K562 (cell line): ENCODE measurements around the gene NFATC4. TPM values are rescaled to one million over a fixed set of nuclear protein-coding genes. Genes with fewer than 3 reads are reported as not detected.

Source experiments
- FOXK1 ChIP-seq: sonication (generic); formaldehyde crosslinking; IDR thresholded peaks from 2 replicates; pipeline ENCODE4 v1.8.0; 2022; ENCODE audit warnings: missing genetic modification reagents, mild to moderate bottlenecking, borderline replicate concordance
- FOXP1 ChIP-seq: sonication (generic); formaldehyde crosslinking; IDR thresholded peaks from 2 replicates; pipeline ENCODE4 v1.8.0; 2022; ENCODE audit warnings: mild to moderate bottlenecking, missing genetic modification reagents
- L3MBTL2 ChIP-seq: fragments of 450-650 bp; IDR thresholded peaks from 2 replicates; pipeline ENCODE4 v1.6.1; 2016; ENCODE audit warnings: mild to moderate bottlenecking, moderate library complexity
- NONO ChIP-seq, 2 experiments: fragments of 200-400 bp in 1 of 2; fragments of 450-650 bp in 1 of 2; formaldehyde crosslinking in 1 of 2; IDR thresholded peaks; 2 replicates each; pipeline ENCODE4 v1.6.1; 2017; ENCODE audit warnings: low read depth in 2 of 2, mild to moderate bottlenecking in 2 of 2, moderate library complexity in 2 of 2, low read length in 1 of 2
- NR2C2 ChIP-seq, 2 experiments: fragments of 200-800 bp in 1 of 2; sonication (Bioruptor generic) in 1 of 2; sonication (generic) in 1 of 2; formaldehyde crosslinking in 1 of 2; IDR thresholded peaks; 2 replicates each; pipeline versions ENCODE4 v1.6.1 to v1.8.0; 2016 to 2022; ENCODE audit warnings: mild to moderate bottlenecking in 1 of 2, missing compliant biosample characterization in 1 of 2, missing genetic modification characterization in 1 of 2, missing genetic modification reagents in 1 of 2
- NR3C1 ChIP-seq: sonication (generic); formaldehyde crosslinking; IDR thresholded peaks from 2 replicates; pipeline ENCODE4 v1.8.1; 2022; ENCODE audit warnings: missing genetic modification reagents
- ZBTB33 ChIP-seq: sonication (generic); formaldehyde crosslinking; IDR thresholded peaks from 2 replicates; pipeline ENCODE4 v1.8.1; 2023; ENCODE audit warnings: mild to moderate bottlenecking, missing genetic modification reagents
- ZNF124 ChIP-seq: sonication (generic); formaldehyde crosslinking; IDR thresholded peaks from 2 replicates; pipeline ENCODE4 v1.8.1; 2022; ENCODE audit warnings: missing genetic modification reagents
- ZNF695 ChIP-seq: fragments of 450-650 bp; formaldehyde crosslinking; IDR thresholded peaks from 2 replicates; pipeline ENCODE4 v1.4.0; 2020; ENCODE audit warnings: mild to moderate bottlenecking, moderate library complexity
- ZNF699 ChIP-seq: fragments of 250-450 bp; sonication (Bioruptor Pico); IDR thresholded peaks from 2 replicates; pipeline ENCODE4 v1.8.0; 2021; ENCODE audit warnings: mild to moderate bottlenecking, moderate library complexity; ENCODE audit not compliant: insufficient replicate concordance
- polyA plus RNA-seq, 8 experiments: library from polyadenylated mRNA; depleted of rRNA in 4 of 8; stranded (reverse) in 5 of 8; unstranded in 3 of 8; fragments of >200 nt; fragmentation: Nextera tagmentation in 2 of 8; fragmentation: Illumina TruSeq in 1 of 8; extraction: Ambion mirVana in 2 of 8; extraction: Trizol in 1 of 8; gene quantifications; 2 replicates each; pipeline versions ENCODE4 v1.2.1 to v1.2.3, GENCODE V29; 2011 to 2014; ENCODE audit warnings: inconsistent platforms in 1 of 8, missing spikeins in 1 of 8
- total RNA-seq, 7 experiments: library from RNA; depleted of rRNA in 6 of 7; stranded (reverse); fragments of >200 nt in 6 of 7; fragmentation: Illumina TruSeq in 2 of 7; extraction: Trizol in 2 of 7; gene quantifications; 2 replicates each; pipeline versions ENCODE4 v1.2.1 to v1.2.3, GENCODE V29; 2011 to 2021; ENCODE audit warnings: low replicate concordance in 1 of 7
- TF ChIP-seq, protein P1 (sequence below): fragments of 450-650 bp; IDR thresholded peaks from 2 replicates; pipeline ENCODE4 v1.6.1; 2016; ENCODE audit warnings: low read depth
- TF ChIP-seq, protein P2 (sequence below): sonication (generic); formaldehyde crosslinking; IDR thresholded peaks from 2 replicates; pipeline ENCODE4 v1.8.0; 2023; ENCODE audit warnings: mild to moderate bottlenecking, missing genetic modification reagents

The NFATC4 gene
- total and polyA plus RNA-seq, 9 of the 15 experiments (the other 6 are each of a cell fraction or from before 2014, with no cell fraction given): 0.25 to 3.8 (median 0.78) TPM; not detected in 1

DNA sequence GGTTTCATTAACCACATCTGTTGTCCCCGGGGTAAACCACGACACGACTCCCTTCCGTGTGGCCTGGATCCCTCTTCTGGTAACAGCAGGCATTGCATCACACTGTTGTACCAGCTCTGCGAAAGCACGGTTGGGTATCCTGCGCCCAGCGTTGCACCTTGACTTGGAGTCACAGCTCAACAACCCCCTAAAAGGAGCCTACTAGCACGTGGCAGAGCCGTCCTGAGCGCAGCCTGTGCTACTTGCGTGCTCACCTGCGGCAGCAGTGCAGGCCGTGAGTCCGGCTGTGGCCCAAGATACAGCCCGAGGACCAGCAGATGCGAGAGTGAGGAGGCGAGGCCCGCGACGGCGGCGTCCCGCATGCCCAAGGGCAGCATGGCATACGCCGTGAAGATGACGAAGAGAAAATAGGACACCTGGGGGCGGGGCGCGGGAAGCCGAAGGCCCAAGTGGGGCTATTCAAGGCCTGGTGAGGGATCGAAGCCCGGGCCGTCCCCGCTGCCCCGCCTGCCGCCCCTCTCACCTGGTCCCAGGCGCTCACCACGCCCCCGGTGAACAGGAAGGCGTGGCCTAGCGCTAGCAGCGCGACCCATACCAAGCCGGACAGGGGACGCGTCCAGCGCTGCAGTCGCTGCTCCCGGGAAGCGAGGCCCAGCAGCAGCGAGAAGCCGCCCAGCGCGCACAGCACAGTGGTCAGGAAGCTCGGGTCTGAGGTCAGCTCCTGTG, 35.6 kb upstream of the NFATC4 start (continued):
- TF ChIP-seq NR3C1 (0 out of 2 replicates have a peak, but pooled peaks have one; percentile 59), NONO (IDR thresholded peaks at IDR 0.05; ENCODE audit: low read depth in 2 of 2, low read length in 1 of 2) (no peak), NR2C2 (CRISPR knock-in tag; IDR thresholded peaks at IDR 0.05) (no peak), NR2C2 (tag; IDR thresholded peaks at IDR 0.05) (no peak), ZNF695 (CRISPR knock-in tag) (no peak), ZNF124 (no peak), L3MBTL2 (peak; percentile 84), FOXK1 (CRISPR knock-in tag) (no peak), FOXP1 (CRISPR knock-in tag) (0 out of 2 replicates have a peak, but pooled peaks have one; percentile 29), ZNF699 (CRISPR knock-in tag) (no peak), ZBTB33 (CRISPR knock-in tag) (0 out of 2 replicates have a peak, but pooled peaks have one; percentile 16)
- TF ChIP-seq, protein P1, sequence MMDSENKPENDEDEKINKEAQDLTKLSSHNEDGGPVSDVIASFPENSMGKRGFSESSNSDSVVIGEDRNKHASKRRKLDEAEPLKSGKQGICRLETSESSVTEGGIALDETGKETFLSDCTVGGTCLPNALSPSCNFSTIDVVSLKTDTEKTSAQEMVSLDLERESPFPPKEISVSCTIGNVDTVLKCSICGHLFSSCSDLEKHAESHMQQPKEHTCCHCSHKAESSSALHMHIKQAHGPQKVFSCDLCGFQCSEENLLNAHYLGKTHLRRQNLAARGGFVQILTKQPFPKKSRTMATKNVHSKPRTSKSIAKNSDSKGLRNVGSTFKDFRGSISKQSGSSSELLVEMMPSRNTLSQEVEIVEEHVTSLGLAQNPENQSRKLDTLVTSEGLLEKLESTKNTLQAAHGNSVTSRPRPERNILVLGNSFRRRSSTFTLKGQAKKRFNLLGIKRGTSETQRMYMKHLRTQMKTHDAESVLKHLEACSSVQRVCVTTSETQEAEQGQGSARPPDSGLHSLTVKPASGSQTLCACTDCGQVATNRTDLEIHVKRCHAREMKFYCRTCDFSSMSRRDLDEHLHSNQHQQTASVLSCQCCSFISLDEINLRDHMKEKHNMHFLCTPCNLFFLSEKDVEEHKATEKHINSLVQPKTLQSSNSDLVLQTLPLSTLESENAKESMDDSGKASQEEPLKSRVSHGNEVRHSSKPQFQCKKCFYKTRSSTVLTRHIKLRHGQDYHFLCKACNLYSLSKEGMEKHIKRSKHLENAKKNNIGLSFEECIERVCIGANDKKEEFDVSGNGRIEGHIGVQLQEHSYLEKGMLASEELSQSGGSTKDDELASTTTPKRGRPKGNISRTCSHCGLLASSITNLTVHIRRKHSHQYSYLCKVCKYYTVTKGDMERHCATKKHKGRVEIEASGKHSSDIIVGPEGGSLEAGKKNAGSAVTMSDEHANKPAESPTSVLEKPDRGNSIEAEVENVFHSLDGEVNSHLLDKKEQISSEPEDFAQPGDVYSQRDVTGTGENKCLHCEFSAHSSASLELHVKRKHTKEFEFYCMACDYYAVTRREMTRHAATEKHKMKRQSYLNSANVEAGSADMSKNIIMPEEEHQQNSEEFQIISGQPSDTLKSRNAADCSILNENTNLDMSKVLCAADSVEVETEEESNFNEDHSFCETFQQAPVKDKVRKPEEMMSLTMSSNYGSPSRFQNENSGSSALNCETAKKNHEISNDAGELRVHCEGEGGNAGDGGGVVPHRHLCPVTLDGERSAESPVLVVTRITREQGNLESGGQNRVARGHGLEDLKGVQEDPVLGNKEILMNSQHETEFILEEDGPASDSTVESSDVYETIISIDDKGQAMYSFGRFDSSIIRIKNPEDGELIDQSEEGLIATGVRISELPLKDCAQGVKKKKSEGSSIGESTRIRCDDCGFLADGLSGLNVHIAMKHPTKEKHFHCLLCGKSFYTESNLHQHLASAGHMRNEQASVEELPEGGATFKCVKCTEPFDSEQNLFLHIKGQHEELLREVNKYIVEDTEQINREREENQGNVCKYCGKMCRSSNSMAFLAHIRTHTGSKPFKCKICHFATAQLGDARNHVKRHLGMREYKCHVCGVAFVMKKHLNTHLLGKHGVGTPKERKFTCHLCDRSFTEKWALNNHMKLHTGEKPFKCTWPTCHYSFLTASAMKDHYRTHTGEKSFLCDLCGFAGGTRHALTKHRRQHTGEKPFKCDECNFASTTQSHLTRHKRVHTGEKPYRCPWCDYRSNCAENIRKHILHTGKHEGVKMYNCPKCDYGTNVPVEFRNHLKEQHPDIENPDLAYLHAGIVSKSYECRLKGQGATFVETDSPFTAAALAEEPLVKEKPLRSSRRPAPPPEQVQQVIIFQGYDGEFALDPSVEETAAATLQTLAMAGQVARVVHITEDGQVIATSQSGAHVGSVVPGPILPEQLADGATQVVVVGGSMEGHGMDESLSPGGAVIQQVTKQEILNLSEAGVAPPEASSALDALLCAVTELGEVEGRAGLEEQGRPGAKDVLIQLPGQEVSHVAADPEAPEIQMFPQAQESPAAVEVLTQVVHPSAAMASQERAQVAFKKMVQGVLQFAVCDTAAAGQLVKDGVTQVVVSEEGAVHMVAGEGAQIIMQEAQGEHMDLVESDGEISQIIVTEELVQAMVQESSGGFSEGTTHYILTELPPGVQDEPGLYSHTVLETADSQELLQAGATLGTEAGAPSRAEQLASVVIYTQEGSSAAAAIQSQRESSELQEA: no peak
- TF ChIP-seq, protein P2, sequence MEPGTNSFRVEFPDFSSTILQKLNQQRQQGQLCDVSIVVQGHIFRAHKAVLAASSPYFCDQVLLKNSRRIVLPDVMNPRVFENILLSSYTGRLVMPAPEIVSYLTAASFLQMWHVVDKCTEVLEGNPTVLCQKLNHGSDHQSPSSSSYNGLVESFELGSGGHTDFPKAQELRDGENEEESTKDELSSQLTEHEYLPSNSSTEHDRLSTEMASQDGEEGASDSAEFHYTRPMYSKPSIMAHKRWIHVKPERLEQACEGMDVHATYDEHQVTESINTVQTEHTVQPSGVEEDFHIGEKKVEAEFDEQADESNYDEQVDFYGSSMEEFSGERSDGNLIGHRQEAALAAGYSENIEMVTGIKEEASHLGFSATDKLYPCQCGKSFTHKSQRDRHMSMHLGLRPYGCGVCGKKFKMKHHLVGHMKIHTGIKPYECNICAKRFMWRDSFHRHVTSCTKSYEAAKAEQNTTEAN (CRISPR knock-in tag): no peak
